Measurements from ENCODE around the gene OCEL1. TPM values are rescaled to one million over a fixed set of nuclear protein-coding genes. Genes with fewer than 3 reads are reported as not detected.
"Not testable (repeated sequence)": the region's sequence is repeated elsewhere in the genome, so short reads cannot be mapped to it uniquely, and the experiment has no call there.

The OCEL1 gene, protein sequence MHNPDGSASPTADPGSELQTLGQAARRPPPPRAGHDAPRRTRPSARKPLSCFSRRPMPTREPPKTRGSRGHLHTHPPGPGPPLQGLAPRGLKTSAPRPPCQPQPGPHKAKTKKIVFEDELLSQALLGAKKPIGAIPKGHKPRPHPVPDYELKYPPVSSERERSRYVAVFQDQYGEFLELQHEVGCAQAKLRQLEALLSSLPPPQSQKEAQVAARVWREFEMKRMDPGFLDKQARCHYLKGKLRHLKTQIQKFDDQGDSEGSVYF
- 10 to 100 TPM; 10.7 to 22.8 (median 12.0) TPM for polyA plus RNA-seq (ENCODE audit: insufficient read depth in 1 of 5, insufficient read length in 5 of 5, low replicate concordance in 1 of 5)
- long read RNA-seq, donor 1, partial matches to known transcripts, result 0 of 3 reads
- long read RNA-seq, donor 1, other reads (novel, unspliced or antisense), result 0 of 3 reads
- long read RNA-seq, donor 2, partial matches to known transcripts, result 0 of 3 reads
- long read RNA-seq, donor 2, other reads (novel, unspliced or antisense), result 0 of 3 reads
- long read RNA-seq, donor 3, partial matches to known transcripts, result 0 of 4 reads
- long read RNA-seq, donor 3, other reads (novel, unspliced or antisense), result 0 of 4 reads
- long read RNA-seq, donor 4, partial matches to known transcripts, result 35 of 54 reads
- long read RNA-seq, donor 4, other reads (novel, unspliced or antisense), result 18 of 54 reads
- long read RNA-seq, donor 5, partial matches to known transcripts, result 0 of 3 reads
- long read RNA-seq, donor 5, other reads (novel, unspliced or antisense), result 0 of 3 reads
- long read RNA-seq, donor 6, partial matches to known transcripts, result 0 of 6 reads
- long read RNA-seq, donor 6, other reads (novel, unspliced or antisense), result 0 of 6 reads
- long read RNA-seq, donor 7, partial matches to known transcripts, result 13 of 194 reads
- long read RNA-seq, donor 7, other reads (novel, unspliced or antisense), result 180 of 194 reads
- long read RNA-seq, donor 8, result 0 reads

- peak; percentile 98 for DNase-seq
These were observed at the start of gene OCEL1 for GRCh38 chr19:17226002-17226933. Gene OCEL1 (plus strand): TSS chr19:17226226. CDS start chr19:17226248, 22 bp downstream.

- no peak for DNase-seq
These were observed 47.7 kb upstream of the OCEL1 start for GRCh38 chr19:17178291-17178690.

DNA sequence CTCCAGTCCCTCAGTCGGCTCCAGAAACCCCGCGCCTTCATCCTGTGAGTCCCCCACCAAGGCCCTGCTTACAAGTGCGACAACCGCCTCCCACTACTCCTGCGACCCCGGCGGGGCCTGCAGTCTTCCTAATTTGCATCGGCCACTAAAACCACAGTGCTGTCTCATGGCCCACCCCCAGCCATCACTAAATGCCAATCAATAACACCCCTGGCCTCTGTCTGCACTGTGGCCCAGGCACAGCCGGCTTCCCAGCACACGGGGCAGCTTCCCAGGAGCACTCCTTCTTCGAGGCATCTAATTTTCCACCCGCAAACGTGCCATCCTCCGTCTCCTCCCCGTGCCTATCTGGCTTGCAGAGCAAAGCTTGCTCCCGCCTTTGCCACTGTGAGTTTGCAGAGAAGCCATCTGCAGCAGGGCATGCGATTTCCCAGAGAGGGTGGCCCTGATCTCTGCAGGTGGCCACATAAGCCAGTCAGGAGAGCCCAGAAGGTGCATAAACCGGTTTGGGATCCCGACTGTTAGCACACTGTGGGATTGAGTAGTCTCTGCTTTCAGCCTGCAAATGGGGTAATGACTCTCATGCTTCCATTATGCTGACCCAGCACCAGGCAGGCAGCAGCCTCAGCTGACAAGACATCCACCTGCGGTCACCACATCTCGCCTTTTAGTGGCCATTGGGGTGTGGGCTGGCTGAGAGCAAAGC is 44.9 kb upstream of the OCEL1 start:
- no peak for DNase-seq

DNA sequence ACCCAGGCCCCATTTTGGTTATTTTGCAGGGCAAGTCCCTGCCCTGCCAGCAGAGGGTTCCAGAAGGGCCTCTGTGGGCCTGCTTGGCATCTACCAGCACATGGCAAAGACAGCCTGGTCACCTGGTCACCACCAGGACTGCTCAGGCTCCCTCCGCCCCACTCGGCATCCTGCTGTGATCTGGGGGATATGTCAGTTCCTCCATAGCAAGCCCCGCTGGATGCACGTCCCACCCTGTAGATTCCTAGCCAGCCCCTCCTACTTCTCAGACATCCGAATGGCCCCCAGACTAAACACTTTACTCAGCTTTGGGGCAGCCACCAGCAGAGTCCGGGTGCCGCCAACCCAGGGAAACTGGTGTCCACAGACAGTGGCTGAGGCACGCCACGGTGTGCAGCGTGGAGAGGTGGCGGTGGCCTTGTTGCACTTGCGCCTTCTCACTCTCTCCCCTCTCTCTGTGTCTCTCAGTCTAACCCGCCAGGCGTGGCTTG is 42.7 kb upstream of the OCEL1 start:
- DNase-seq, result no peak

DNA sequence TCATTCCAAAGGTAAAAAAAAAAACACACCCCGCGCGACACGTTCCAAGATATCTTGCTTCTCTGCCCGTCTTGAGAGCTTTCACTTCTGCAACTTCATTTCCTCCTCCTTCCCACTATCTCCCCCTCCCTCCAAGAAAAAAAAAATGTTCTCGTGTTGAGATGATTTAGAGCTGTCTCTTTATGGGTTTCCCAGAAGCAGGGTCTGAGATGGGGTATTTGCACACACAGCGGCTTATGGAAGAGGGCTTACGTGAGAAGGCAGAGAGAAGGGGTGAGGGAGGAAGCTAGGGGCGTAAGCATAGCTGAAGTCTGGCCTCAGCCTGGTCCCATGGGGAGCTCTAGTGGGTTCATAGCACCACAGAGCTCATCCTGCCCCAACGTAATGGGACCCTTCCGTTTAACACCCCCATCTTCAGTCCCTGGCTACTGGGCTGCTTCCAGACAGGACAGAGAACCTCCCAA is 42.1 kb upstream of the OCEL1 start:
- no peak for DNase-seq

- no peak for DNase-seq
These were observed 41.6 kb upstream of the OCEL1 start for GRCh38 chr19:17184371-17184841.

DNA sequence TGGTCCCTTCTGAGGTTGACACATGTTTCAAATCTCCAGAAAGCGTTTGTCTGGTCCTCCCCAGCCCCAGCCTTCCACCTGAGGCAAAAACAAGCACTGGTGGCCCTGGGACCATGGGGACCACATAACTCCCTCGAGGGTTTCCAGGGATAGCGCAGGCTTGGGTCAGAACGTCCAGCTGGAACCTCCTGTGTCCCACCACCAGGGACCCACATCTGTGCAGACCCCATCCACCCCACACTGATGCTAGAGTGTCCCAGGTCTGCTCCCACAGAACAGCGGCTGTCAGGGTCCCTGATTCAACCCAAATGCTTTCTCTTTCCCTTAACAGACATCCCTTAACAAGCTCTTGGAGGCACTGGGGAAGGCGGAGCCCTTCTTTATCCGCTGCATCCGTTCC is 40.4 kb upstream of the OCEL1 start:
- no peak for DNase-seq

DNA sequence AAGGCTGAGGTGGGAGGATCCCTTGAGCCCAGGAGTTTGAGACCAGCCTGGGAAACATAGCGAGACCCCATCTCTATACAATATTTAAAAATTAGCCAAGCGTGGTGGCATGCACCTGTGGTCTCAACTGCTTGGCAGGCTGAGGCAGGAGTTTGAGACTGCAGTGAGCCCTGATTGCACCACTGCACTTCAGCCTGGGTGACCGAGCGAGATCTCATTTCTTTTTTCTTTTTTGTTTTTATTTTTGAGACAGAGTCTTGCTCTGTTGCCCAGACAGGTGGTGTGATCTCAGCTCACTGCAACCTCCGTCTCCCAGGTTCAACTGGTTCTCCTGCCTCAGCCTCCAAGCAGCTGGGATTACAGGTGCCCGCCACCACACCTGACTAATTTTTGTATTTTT is 34.3 kb upstream of the OCEL1 start:
- DNase-seq, result not testable (repeated sequence)

- DNase-seq, result no peak
These were observed 33.3 kb upstream of the OCEL1 start for GRCh38 chr19:17192751-17193150.

DNA sequence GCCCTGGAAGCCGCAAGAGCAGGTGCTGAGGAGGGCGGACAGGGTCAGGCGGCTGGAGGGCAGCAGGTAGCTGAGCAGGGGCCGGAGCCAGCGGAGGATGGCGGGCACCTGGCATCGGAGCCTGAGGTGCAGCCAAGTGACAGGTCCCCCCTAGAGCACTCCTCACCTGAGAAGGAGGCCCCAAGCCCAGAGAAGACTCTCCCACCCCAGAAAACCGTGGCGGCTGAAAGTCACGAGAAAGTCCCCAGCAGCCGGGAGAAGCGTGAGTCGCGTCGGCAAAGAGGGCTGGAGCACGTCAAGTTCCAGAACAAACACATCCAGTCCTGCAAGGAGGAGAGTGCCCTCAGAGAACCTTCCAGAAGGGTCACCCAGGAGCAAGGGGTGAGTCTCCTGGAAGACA is 31.4 kb upstream of the OCEL1 start:
- no peak for DNase-seq

DNA sequence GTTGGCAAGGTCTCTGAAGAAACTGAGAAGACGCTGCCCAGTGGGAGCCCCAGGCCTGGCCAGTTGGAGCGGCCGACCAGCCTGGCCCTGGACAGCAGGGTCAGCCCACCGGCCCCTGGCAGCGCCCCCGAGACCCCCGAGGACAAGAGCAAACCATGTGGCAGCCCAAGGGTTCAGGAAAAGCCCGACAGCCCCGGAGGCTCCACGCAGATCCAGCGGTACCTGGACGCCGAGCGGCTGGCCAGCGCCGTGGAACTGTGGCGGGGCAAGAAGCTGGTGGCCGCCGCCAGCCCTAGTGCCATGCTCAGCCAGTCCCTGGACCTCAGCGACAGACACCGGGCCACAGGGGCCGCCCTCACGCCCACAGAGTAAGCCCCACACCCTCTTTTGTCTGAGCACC is 30.9 kb upstream of the OCEL1 start:
- no peak for DNase-seq

DNA sequence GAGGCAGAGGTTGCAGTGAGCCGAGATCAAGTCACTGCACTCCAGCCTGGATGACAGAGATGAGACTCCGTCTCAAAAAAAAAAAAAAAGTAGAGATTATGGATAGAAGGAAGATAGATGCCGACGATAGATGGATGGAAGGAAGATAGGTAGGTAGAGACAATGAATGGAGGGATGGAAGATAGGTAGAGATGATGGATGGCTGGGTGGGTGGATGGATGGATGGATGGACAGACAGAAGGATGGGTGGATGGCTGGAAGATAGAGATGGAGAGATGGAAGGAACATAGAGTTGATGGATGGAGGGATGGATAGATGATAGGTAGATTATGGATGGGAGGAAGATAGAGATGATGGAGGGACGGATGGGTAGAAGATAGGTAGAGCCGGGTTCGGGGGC is 29.4 kb upstream of the OCEL1 start:
- no peak for DNase-seq

DNA sequence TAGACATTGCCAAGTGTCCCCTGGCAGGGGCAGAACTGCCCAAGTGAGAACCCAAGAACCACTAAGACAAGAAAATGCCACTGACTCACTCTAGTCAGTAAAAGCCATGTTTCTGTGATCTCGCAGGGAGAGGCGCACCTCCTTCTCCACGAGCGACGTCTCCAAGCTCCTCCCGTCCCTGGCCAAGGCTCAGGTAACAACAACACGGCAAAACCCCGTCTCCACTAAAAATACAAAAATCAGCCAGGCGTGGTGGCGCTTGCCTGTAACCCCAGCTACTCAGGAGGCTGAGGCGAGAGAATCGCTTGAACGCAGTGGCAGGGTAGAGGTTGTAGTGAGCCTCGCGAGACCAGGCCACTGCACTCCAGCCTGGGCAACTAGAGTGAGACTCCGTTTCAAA is 28.4 kb upstream of the OCEL1 start:
- no peak for DNase-seq

GRCh38 chr19:17200408-17201079 is 25.5 kb upstream of the OCEL1 start:
- no peak for DNase-seq

DNA sequence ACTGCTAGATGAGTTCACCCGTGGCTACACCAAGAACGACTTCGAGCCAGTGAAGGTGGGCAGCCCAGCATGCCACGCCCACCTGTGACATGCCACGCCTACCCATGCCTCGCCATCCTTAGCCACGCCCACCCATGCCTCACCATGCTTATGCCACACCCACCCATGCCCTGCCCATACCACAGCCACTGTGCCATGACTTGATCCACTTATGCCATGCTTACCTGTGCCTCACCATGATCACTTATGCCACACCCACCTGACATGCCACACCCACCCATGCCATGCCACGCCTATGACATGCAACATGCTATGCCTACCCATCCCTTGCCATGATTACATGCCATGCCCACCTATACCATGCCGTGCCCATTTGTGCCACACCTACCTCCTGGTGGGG is 23.8 kb upstream of the OCEL1 start:
- DNase-seq, result no peak

DNA sequence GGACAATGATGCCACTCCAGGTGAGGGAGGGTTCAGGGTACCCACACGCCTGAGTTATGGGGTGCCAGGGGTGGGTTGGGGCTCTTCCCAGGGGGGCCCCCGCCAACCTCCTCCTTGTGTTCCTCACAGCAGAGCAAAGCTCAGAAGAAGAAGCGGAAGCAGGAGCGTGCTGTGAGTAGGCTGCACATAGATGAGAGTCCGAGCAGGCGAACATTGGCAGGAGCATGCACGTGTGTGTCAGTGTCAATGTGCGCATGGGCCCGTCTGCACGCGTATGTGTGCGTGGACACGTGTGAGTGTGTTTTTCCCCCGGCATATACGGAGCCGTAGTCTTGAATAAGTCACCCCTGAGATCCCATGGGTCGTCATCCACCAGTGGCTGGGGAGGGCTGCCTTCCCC is 23.3 kb upstream of the OCEL1 start:
- DNase-seq, result no peak

GRCh38 chr19:17205237-17206140 is 20.5 kb upstream of the OCEL1 start:
- peak; percentile 19 to 29 for DNase-seq

- no peak for DNase-seq
These were observed 19.1 kb upstream of the OCEL1 start for GRCh38 chr19:17206736-17207581.
